Measurements from ENCODE around the gene LPAR1. TPM values are rescaled to one million over a fixed set of nuclear protein-coding genes. Genes with fewer than 3 reads are reported as not detected.
A peak's percentile ranks its signal among the peaks of the same experiment; 100 is the strongest.

LPAR1 gene
- total and polyA plus RNA-seq, 12 donors = 9.6 to 65.2 (median 22.4) TPM

DNA sequence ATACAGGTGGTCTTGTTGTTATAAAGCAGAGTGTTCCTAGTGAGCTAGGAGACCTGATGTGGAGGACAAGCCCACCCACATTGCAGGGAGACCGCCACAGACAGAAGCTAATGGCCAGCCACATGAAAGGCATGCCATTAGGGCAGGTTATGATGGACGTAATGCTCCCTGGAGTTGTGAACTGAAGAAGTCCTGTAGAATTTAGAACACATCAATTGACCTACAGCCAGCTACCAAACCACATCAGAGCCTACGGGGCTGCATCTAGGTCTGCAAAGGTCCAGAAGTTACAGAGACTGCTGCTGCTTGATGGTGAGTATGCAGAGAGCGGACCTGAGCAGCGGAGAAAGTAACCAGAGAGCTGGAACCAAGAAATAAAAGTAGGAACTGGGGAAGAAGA lies 116.6 kb downstream of the LPAR1 start:
- no peak overlapping the region for H3K27ac ChIP-seq
- no peaks in the 10 kb centered on the region for H3K9me3 ChIP-seq (replicated peaks in 1 of 3)
- H3K36me3 ChIP-seq (replicated peaks in 1 of 2) = no peaks in the 10 kb centered on the region
- no peak for DNase-seq
- intact Hi-C loops (cut with DNase I) = no loop called here
- TF ChIP-seq, protein P1, sequence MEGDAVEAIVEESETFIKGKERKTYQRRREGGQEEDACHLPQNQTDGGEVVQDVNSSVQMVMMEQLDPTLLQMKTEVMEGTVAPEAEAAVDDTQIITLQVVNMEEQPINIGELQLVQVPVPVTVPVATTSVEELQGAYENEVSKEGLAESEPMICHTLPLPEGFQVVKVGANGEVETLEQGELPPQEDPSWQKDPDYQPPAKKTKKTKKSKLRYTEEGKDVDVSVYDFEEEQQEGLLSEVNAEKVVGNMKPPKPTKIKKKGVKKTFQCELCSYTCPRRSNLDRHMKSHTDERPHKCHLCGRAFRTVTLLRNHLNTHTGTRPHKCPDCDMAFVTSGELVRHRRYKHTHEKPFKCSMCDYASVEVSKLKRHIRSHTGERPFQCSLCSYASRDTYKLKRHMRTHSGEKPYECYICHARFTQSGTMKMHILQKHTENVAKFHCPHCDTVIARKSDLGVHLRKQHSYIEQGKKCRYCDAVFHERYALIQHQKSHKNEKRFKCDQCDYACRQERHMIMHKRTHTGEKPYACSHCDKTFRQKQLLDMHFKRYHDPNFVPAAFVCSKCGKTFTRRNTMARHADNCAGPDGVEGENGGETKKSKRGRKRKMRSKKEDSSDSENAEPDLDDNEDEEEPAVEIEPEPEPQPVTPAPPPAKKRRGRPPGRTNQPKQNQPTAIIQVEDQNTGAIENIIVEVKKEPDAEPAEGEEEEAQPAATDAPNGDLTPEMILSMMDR (IDR thresholded peaks at IDR 0.05) = no peak
- no peak for TF ChIP-seq POLR2A (IDR thresholded peaks at IDR 0.05)
- H3K4me3 ChIP-seq = no peak overlapping the region
- no peaks in the 10 kb centered on the region for H3K27me3 ChIP-seq
- 78 to 90% (median 87%) methylated on average over 5 of the region's 5 CpGs for WGBS, 4 donors
- no peaks in the 10 kb centered on the region for H3K4me1 ChIP-seq (replicated peaks in 1 of 2)

DNA sequence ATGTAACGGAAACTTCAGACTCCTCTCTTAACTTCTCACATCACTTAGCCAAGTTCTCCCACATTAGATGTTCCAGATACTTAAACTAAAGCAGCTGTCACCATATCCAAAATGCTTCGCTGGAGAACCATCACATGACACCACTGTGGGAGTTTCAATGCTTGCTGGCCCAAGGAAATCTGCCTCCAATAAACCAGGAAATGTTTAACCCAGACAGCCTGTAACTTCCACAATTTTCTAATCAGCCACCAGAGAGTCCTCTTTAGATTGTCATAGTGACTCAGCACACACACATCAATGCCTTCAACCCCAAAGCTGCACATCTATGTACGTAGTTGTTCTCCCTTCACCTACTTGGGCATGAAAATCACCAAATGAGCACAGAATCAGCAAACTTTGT lies 118.7 kb downstream of the LPAR1 start:
- TF ChIP-seq, protein P1 (IDR thresholded peaks at IDR 0.05) = no peak
- no peak for TF ChIP-seq POLR2A (IDR thresholded peaks at IDR 0.05)
- H3K4me1 ChIP-seq (replicated peaks in 1 of 2) = no peaks in the 10 kb centered on the region
- H3K4me3 ChIP-seq = no peak overlapping the region
- no peaks in the 10 kb centered on the region for H3K9me3 ChIP-seq (replicated peaks in 1 of 3)
- H3K27me3 ChIP-seq = no peaks in the 10 kb centered on the region
- no peaks in the 10 kb centered on the region for H3K36me3 ChIP-seq (replicated peaks in 1 of 2)
- peak in 1 of 7 donors; percentile 21 for DNase-seq
- intact Hi-C loops (cut with DNase I) = no loop called here
- H3K27ac ChIP-seq = peak overlapping the region in 1 of 5 donors; percentile 73
- 68 to 75% (median 70%) methylated on average over 3 of the region's 3 CpGs for WGBS, 4 donors

- H3K27ac ChIP-seq = peak overlapping the region in 1 of 5 donors; percentile 73
- 77 to 90% (median 84%) methylated on average over 3 of the region's 3 CpGs for WGBS, 4 donors
- no peaks in the 10 kb centered on the region for H3K27me3 ChIP-seq
- no peak for DNase-seq
- intact Hi-C loops (cut with DNase I) = no loop called here
- no peak for TF ChIP-seq POLR2A (IDR thresholded peaks at IDR 0.05)
- TF ChIP-seq, protein P1 (IDR thresholded peaks at IDR 0.05) = no peak
- H3K4me1 ChIP-seq (replicated peaks in 1 of 2) = no peaks in the 10 kb centered on the region
- no peak overlapping the region for H3K4me3 ChIP-seq
- no peaks in the 10 kb centered on the region for H3K9me3 ChIP-seq (replicated peaks in 1 of 3)
- H3K36me3 ChIP-seq (replicated peaks in 1 of 2) = no peaks in the 10 kb centered on the region
These were observed 119.2 kb downstream of the LPAR1 start for GRCh38 chr9:110919050-110919435.

- Histone ChIP-seq H3K27ac (no peak overlapping the region), H3K4me3 (no peak overlapping the region), H3K36me3 (replicated peaks in 1 of 2) (no peaks in the 10 kb centered on the region), H3K9me3 (replicated peaks in 1 of 3) (no peaks in the 10 kb centered on the region), H3K4me1 (replicated peaks in 1 of 2) (no peaks in the 10 kb centered on the region), H3K27me3 (no peaks in the 10 kb centered on the region)
- no peak for DNase-seq
- intact Hi-C loops (cut with DNase I) = no loop called here
- 79 to 97% (median 92%) methylated on average over 1 of the region's 1 CpG for WGBS, 4 donors
- no peak for TF ChIP-seq POLR2A (IDR thresholded peaks at IDR 0.05)
- TF ChIP-seq, protein P1 (IDR thresholded peaks at IDR 0.05) = no peak
These were observed 119.8 kb downstream of the LPAR1 start for GRCh38 chr9:110918316-110919049.

All from adrenal gland (tissue), 12 donors.